RPMI7951 (cell line): ENCODE measurements around the gene ULK4. TPM values are rescaled to one million over a fixed set of nuclear protein-coding genes. Genes with fewer than 3 reads are reported as not detected.
"Not testable (repeated sequence)": the region's sequence is repeated elsewhere in the genome, so short reads cannot be mapped to it uniquely, and the experiment has no call there.

Experiments used
- DNase-seq: peaks from one replicate; pipeline ENCODE4 v3.0.0-alpha.2; 2012; ENCODE audit warnings: low read depth
- total RNA-seq: library from RNA; depleted of rRNA; stranded (reverse); fragments of >200 nt; shearing (Covaris generic); gene quantifications from 2 replicates; pipeline ENCODE4 v1.2.3, GENCODE V29; 2014

Gene ULK4
- total RNA-seq, 1 experiment from 2014 or later: 9.0 TPM

DNA sequence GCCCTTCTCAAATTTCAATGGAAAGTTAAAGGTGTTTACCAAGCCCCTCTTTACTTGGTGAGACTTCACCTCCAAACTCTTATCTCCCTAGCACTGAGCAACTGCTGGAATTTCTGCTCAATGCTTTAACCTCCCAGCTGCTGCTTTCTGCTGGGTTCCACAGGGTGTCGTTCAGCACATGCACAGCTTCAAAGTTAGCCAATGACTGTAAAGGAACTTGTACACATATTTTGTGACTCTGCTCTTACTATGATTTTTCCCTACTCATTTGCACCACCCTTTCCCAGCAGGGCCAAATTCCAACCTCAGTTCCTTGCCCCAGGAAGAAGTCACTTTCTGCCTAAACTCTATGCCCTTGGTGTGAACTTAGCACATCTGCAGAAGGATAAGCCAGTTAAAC is 89.7 kb downstream of the ULK4 start:
- no peak for DNase-seq

DNA sequence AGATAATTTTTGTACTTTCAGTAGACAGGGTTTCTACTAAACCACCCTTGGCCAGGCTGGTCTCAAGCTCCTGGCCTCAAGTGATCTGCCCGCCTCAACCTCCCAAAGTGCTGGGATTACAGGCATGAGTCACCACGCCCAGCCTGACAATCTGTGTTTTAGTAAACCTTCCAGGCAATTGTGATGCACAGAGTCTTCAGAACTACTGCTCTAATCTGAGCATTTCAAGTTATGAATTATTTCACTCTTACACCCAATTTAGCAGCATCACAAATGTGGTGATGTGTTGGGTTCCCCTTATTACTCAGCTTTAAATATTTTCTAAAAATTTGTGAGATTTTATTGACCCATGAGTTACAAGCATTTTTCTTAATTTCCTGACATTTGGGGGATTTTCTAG is 94.4 kb downstream of the ULK4 start:
- DNase-seq: no peak

DNA sequence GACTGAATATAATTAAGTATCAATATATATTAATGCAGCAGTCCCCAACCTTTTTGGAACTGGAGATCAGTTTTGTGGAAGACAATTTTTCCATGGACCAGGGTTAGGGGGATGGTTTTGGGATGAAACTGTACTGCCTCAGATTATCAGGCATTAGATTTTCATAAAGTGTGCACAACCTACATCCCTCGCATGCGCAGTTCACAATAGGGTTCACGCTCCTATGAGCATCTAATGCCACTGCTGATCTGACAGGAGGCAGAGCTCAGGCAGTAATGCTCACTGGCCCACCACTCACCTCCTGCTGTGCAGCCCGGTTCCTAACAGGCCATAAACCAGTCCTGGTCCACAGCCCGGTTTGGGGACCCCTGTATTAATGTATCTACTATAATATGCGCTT is 95.6 kb downstream of the ULK4 start:
- DNase-seq: no peak

DNA sequence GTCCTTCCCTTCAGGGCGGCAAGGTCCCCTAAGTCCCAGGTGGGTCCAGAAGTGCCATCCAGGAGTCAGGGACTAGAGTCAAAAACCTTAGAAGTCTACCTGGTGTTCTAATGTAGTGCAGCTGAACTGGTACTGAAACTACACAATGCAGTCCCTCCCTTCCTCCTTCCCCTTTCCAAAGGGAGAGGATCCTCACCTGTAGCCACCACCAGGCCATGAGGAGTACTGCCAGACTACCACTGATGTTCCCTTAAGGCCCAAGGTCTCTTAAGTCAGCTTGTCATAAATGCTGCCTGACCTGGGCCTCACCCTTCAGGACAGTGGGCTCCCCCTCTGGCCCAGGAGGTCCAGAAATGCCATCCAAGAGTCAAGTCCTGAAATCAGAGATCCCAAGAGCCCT is 98.9 kb downstream of the ULK4 start:
- DNase-seq: no peak

DNA sequence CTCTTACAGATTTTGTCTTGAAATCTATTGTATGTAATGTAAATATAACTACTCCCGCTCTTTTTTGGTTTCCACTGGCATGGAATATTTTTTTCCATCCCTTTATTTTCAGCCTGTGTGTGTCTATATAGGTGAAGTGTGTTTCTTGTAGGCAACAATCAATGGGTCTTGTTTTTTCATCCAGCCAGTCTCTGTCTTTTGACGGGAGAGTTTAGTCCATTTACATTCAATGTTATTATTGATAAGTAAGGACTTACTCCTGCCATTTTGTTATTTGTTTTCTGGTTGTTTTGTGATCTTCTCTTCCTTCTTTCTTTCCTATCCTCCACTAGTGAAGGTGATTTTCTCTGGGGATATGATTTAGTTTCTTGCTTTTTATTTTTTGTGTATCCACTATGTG is 101.4 kb downstream of the ULK4 start:
- DNase-seq: not testable (repeated sequence)

DNA sequence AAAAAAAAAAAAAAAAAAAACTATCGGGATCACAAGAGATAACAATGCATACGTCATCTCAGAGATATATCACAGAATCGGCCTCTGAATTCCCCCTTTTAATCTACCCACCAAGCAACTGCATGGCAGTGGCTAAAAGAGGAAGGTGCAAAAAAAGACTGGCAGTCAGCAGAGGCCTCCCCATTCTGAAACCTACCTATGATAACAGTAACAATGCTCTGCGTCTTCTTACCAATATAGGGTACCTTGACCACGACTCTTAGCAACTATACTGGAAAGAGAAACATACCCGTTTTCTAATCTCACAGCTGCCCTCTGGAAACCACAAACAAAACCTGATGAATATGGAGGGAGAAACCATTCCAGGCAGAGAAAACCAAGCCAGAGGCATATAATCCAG is 106.9 kb downstream of the ULK4 start:
- DNase-seq: no peak

DNA sequence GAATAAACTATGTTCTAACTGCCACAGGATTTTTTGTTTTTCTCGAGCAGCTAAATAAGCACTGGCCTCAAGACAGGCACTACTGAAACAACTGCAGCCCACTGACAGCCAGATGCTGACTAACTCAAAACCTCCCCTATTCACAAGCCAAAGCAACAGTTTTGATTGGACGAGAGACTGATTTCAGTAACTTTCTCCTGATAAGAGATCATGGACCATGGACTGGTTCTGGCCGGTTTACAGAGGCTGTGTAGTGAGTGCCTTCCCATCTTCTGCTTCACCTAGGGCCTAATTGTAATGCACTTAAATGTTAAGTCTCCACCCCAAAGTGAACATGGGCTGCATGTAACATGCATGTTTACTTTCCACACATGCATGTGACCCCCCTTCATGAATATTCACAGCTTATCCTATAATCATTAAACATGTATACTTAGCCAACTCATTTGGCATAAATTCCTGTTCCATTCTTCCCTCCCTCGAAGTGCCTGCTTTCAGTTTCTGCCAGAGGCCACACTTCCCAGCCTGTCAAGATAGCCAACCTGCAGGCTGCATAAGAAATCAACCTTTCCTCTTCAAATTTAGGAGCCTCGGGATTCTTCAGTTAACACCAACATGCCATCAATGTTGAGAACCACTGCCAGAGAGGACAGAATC is 108.2 kb downstream of the ULK4 start:
- DNase-seq: no peak

DNA sequence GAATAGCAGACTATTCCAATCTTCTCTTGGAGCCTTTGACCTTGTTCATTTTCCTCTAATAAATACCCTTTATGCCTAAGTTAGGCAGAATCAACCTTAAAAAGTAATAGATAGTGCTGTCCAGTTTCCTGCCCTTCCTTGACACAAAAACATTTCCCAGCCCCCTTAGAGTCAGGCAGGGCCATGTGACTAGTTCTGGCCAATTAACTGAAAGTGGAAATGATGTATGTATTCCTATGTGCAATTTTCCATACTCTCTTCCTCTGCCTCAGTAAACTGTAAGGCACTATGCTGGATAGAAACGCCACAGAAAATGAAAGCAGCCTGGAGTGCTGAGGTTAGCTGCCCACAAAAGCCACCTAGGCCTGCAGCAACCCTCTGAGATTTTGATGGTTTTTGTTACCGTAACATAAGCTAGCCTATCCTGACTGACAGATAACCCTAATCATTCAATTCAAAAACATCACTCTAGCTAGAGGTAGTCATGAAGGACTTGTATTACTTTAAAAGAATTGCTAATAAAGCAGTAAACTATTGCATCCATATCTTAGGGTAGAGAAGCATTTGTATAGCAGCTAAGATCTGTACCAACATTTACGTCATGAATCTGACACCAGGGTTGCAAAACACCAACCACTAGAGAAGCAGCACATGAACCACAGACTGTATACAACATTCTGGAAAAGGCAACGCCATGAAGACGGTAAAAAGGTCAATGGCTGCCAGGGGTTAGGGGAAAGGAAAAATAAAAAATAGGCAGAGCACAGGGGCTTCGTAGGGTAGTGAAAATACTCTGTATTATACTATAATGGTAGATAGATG is 112.9 kb downstream of the ULK4 start:
- no peak for DNase-seq

DNA sequence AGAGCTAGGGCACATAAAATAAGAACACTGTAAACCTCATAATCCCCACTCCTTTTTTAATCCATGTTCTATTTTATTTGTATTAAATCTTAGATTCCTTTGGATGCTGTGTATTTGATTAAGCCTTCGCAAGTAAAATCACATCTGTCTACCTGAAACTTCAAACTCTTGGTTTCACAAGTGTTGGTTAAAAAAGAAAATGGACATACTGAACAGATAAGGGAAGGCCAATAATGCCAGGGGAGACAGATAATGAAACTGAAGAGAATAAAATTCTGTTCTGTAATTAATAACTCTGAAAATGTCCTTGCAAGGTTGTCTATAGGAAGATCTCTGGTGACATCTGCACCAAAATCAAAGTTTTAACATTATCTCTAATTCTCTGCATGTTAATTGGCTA is 114.2 kb downstream of the ULK4 start:
- no peak for DNase-seq

DNA sequence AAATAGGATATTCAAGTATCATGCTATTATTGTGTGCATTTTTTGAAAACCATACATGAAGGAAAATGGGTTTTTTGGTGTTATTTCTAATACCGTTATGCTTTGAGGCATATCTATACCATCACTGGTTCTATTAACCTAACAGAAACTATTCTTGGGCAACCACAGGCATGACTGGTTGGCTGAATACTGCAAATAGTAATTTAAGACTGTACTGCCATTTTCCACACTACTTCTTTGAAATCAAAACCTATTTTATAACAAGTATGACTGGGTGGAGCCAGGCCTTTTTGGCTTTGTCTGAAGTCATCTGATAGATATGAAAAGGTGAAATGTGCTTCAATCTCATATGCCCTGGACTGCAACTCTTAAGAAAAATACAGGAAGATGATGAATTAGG is 115.1 kb downstream of the ULK4 start:
- no peak for DNase-seq

DNA sequence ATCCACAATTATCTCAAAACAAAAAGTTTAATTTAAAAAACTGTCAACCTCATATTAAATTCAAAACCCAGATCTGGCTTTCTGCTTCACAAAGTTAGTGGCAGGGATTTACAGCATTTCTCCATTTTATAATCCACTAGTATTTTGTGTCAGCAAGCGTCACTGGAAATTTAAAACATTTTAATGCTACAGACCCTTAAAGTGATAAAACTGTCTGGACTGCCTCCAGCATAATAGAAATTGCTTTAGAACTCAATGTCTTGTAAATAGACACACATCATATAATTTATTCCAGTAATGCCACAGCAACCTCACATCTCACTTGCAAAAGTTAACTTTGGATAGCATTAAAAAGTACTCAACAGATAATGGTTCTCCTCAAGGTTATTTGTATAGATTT is 116.1 kb downstream of the ULK4 start:
- no peak for DNase-seq

DNA sequence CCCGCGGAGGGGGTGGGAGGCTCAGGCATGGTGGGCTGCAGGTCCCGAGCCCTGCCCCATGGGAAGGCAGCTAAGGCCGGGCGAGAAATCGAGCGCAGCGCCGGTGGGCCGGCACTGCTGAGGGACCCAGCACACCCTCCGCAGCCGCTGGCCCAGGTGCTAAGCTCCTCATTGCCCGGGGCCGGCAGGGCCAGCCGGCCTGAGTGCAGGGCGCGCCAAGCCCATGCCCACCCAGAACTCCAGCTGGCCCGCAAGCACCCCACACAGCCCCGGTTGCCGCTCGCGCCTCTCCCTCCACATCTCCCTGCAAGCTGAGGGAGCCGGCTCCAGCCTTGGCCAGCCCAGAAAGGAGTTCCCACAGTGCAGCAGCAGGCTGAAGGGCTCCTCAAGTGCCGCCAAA is 117.6 kb downstream of the ULK4 start:
- not testable (repeated sequence) for DNase-seq

DNA sequence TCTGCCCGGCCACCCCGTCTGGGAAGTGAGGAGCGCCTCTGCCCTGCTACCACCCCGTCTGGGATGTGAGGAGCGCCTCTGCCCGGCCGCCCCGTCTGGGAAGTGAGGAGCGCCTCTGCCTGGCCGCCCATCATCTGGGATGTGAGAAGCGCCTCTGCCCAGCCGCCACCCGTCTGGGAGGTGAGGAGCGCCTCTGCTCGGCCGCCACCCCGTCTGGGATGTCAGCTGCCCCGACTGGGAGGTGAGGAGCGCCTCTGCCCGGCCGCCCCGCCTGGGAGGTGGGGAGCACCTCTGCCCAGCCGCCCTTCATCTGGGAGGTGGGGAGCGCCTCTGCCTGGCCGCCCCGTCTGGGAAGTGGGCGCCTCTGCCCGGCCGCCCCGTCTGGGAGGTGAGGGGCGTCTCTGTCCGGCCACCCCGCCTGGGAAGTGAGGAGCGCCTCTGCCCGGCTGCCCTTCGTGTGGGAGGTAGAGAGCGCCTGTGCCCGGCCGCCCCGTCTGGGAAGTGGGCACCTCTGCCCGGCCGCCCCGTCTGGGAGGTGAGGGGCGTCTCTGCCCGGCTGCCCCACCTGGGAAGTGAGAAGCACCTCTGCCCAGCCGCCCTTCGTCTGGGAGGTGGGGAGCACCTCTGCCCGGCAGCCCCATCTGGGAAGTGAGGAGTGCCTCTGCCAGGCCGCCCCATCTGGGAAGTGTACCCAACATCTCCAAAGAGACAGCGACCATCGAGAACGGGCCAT is 120.8 kb downstream of the ULK4 start:
- DNase-seq: not testable (repeated sequence)

DNA sequence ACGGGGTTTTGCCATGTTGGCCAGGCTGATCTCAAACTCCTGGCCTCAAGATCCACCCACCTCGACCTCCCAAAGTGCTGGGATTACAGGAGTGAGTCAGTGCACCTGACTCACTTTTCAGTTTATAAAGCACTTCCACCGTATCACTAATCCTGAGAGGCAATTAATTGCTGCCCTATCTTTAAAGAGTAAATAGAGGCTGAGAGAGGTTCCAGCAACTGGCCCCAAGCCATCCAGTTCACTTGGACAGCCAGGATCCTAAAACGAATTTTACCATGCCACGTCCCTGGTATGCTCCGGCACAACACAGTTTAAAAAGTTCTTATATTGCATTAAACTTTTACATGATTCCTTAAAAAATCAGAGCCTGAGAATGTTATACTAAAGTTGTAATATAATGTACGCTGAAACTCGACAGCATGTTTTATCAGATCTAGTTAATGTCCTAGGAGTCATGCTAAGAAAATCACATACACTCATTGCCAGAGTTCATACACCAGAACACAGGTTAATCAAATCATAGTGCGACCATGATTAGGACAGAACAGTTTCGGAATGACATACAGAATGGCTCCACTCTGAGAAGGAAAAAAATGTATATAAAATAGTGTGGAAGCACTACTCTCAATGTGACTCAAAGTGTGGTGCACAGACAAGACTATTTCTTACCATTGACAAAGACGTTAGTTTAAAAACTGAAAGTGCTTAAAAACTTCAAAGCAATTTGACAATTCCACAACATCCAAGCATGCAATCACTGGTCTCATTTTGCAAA is 125.4 kb downstream of the ULK4 start:
- no peak for DNase-seq

DNA sequence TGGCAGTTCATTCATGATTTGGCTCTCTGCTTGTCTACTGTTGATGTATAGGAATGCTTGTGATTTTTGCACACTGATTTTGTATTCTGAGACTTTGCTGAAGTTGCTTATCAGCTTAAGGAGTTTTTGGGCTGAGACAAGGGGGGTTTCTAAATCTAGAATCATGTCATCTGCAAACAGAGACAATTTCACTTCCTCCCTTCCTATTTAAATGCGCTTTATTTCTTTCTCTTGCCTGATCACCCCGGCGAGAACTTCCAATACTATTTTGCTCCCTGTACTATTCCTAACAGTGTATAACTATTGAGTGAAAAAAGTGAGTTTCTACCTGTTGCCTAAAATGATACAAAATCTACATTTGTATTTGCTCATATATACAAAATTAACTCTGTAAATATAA is 128.3 kb downstream of the ULK4 start:
- DNase-seq: no peak

DNA sequence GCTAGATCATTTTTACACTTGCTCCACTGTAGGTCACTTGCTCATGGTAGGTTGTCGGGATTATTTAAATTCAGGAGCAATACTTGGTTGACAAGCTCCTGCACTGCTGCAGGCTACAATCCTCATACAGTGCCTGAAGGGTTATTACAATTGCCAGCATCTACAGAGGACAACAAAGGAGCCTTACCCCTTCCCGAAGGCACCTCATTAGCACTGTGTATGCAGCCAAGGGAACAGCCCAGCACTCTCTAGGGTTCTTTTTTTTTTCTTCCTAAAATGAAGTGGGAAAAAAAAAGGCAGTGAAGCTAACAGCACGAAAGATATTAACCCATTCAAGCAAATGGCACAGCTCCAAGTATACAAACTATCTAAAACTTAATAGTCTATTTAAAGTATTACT is 142.7 kb downstream of the ULK4 start:
- DNase-seq: no peak

DNA sequence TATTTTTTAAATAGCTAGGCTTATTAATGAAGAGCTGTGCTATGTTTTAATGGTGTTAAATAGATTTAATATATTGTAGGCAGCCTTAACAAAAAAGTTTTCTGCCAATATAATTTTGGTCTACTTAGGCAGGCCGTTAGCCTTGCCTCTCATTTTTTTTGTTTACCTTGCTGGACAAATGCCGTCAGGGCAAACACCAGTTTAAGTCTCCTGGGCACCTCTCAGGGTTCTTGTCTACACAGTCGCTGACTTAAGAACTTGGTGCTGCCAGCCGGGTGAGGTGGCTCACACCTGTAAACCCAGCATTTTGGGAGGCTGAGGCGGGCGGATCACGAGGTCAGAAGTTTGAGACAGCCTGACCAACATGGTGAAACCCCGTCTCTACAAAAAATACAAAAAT is 153.3 kb downstream of the ULK4 start:
- DNase-seq: no peak

DNA sequence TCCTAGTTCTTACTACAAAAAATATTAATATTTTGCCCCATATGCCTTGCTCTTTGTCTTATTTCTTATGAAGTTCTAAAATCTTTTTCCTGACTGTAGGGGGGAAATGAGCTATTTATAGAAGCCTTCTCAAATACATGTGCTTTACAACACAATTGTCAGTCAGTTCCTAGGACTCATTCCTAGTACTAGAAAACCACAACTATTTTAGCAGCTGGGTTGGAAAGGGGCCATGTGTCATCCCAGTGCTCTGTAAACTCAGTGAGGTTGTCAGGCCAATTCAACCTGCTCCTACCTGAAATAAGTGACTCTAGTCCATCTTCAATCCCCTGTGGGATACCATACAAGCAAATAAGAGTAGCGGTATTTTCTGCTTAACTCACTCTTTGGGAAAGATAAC is 153.8 kb downstream of the ULK4 start:
- peak; percentile 80 for DNase-seq

DNA sequence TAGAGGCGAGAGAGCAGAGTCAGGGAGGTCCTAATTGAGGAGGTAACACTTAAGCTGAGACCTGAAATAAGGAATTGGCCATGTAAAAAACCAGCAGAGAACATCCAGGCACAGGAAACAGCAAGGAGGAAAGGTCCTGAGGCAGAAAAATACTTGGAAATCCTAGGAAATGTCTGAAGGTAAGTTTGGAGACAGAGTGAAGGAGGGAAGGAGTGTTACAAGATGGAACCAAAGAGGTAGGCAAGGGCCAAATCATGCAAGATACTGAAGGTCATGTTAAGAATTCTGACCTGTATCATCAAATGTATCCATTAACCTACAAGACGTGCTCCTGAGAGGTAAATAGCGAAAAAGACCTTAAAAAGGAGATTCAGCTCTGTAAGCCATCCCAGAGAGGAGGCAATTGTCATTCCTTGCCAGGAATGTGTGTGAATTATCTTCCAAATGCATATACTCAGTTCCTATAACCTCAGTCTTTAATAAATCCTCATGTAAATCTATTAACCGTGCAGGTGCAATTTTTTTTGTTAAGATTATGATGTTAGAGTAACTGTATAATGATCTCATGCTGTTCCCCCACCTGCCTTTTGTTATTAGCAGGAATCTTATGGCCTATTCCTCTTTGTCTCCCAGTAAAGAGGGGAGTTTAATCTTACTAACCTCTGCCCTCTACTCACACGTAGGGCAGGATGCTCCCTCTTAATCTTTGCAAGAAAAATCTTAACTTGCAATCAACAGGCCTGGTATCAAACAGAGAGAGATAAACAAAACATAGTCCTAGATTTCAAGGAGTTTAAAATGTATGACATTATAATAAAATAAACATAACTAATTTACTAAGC is 166.9 kb downstream of the ULK4 start:
- no peak for DNase-seq

DNA sequence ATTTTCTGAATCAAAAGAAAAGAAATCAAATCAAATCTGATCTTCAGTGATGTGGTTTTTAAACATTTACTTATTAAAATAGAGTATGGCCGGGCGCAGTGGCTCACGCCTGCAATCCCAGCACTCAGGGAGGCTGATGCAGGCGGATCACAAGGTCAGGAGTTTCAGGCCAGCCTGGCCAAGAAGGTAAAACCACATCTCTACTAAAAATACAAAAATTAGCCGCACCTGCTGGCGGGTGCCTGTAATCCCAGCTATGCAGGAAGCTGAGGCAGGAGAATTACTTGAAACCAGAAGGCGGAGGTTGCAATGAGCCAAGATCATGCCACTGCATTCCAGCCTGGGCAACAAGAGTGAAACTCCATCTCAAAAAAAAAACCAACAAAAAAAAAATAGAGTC is 169.1 kb downstream of the ULK4 start:
- DNase-seq: no peak

DNA sequence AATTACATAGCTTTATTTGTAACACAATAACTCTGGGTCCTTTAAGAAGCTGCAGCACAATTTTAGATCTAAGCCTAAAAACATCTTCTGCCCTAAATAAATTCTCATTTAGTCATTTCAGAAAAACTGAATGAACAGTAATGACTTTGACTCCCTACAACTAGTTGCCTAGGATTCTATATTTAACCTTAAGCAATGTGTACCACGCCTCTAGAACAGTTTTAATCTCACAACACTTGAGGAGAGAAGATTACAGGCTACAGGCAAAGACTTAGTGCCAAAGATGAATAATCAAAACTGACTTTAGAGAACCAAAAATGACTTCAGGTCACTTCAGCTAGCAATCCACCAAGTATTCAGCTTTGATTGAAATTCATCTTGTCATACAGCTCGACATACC is 192.8 kb downstream of the ULK4 start:
- no peak for DNase-seq
